T-helper 1 cell treated with Interleukin-12 subunit alpha and Interleukin-12 subunit beta and Interleukin-4 antibody, amounts not matched to agents 30 μg/mL and 1 μg/mL, for 36 hours (primary cell): Measurements from ENCODE around the gene AK9.

ENCODE experiments used
- H3K27ac Mint-ChIP-seq: one replicate; pipeline ENCODE4 v1.8.0; 2021; ENCODE audit warnings: mild to moderate bottlenecking, mixed read lengths
- H3K27me3 Mint-ChIP-seq: one replicate; pipeline ENCODE4 v1.8.0; 2021; ENCODE audit warnings: low read depth, mixed read lengths
- H3K36me3 Mint-ChIP-seq: one replicate; pipeline ENCODE4 v1.8.0; 2021; ENCODE audit warnings: low read depth, mixed read lengths
- H3K4me1 Mint-ChIP-seq: one replicate; pipeline ENCODE4 v1.8.0; 2021; ENCODE audit warnings: low read depth, mixed read lengths
- H3K4me3 Mint-ChIP-seq: one replicate; pipeline ENCODE4 v1.8.0; 2021; ENCODE audit warnings: mild to moderate bottlenecking, moderate library complexity, mixed read lengths
- H3K9me3 Mint-ChIP-seq: one replicate; pipeline ENCODE4 v1.8.0; 2021; ENCODE audit warnings: mixed read lengths

AK9 gene

GRCh38 chr6:109678240-109678639, 12.8 kb downstream of the AK9 start:
- H3K9me3 Mint-ChIP-seq, result peaks cover 20% of the 10 kb centered on the region
- peaks cover 3% of the 10 kb centered on the region for H3K36me3 Mint-ChIP-seq
- H3K4me1 Mint-ChIP-seq, result peaks cover 6% of the 10 kb centered on the region
- H3K27ac Mint-ChIP-seq, result no peak overlapping the region
- H3K27me3 Mint-ChIP-seq, result no peaks in the 10 kb centered on the region
- no peak overlapping the region for H3K4me3 Mint-ChIP-seq

DNA sequence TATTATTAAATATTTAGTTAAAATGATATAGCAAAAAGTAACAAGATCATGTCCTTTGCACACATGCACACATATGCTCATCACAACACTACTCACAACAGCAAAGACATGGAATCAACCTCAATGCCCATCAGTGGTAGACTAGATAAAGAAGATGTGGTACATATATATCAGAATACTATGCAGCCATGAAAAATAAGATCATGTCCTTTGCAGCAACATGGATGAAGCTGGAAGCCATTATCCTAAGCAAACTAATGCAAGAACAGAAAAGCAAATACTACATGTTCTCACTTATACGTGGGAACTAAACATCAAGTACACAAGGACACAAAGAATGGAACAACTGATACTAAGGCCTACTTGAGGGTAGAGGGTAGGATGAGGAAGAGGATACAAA, 14.3 kb downstream of the AK9 start:
- no peak overlapping the region for H3K27ac Mint-ChIP-seq
- no peaks in the 10 kb centered on the region for H3K27me3 Mint-ChIP-seq
- H3K4me1 Mint-ChIP-seq, result peaks cover 4% of the 10 kb centered on the region
- H3K4me3 Mint-ChIP-seq, result no peak overlapping the region
- H3K36me3 Mint-ChIP-seq, result peaks cover 1% of the 10 kb centered on the region
- H3K9me3 Mint-ChIP-seq, result peaks cover 13% of the 10 kb centered on the region

GRCh38 chr6:109672839-109673238, 18.2 kb downstream of the AK9 start:
- Mint-ChIP-seq H3K27ac (no peak overlapping the region), H3K4me1 (peaks cover 2% of the 10 kb centered on the region), H3K27me3 (no peaks in the 10 kb centered on the region), H3K4me3 (no peak overlapping the region), H3K36me3 (no peaks in the 10 kb centered on the region), H3K9me3 (peaks cover 3% of the 10 kb centered on the region)

DNA sequence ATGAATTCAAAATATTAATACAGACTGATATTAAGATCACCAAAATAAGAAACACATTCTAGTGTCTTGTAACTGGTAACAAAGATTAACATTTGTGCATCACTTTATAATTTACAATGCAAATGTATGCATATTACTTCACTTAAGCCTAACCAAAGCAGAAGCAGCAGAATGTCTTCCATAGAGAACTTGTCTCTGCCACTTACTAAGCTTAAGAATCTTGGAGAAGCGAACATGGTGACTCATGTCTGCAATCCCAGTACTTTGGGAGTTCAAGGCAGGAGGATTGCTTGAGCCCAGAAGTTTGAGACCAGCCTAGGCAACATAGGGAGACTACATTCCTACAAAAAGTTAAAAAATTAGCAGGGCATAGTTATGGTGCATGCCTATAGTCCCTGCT, 18.8 kb downstream of the AK9 start:
- Mint-ChIP-seq H3K4me3 (no peak overlapping the region), H3K4me1 (peaks cover 2% of the 10 kb centered on the region), H3K27ac (no peak overlapping the region), H3K27me3 (no peaks in the 10 kb centered on the region), H3K9me3 (peaks cover 3% of the 10 kb centered on the region), H3K36me3 (no peaks in the 10 kb centered on the region)

DNA sequence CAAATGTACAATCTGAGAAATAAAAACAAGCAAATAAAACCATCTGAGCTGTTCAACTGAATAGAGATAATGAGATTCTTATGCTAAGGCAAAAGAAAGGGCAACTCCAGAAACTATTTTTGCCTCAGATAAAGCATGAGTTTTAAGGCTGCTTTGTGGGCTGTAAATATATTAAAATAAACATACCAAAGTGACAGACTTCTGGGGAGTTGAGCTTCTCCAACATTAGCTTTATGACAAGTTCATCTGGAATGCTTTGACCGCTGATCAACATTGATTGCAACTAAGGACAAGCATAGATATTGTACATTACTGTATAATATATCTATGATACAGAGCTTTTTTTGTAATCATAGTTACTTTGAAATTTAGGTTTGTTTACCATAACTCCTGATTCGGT, 19.3 kb downstream of the AK9 start:
- Mint-ChIP-seq H3K9me3 (peaks cover under 1% of the 10 kb centered on the region), H3K36me3 (no peaks in the 10 kb centered on the region), H3K27ac (no peak overlapping the region), H3K4me1 (peaks cover 2% of the 10 kb centered on the region), H3K27me3 (no peaks in the 10 kb centered on the region), H3K4me3 (no peak overlapping the region)

DNA sequence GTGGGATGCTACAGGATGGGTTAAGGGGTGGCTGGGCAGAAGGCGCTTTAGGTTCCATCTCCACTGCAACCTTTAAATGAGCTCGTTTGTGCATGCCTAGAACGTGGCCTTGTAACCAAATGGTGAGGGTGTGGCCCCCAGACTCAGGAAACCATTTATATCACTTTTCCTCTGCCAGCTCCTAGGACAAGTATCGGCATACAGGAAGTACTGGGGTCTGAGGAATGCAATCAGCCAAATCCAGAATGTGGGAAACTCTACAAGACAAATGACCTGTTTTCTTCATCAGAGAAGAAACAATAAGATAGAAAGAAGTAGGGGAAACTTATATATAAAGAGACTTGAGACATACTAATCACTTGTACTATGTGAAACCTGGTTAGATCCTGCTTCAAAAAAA, 21.2 kb downstream of the AK9 start:
- Mint-ChIP-seq H3K4me3 (no peak overlapping the region), H3K4me1 (no peaks in the 10 kb centered on the region), H3K27me3 (no peaks in the 10 kb centered on the region), H3K9me3 (no peaks in the 10 kb centered on the region), H3K27ac (no peak overlapping the region), H3K36me3 (no peaks in the 10 kb centered on the region)

- Mint-ChIP-seq H3K36me3 (no peaks in the 10 kb centered on the region), H3K4me3 (no peak overlapping the region), H3K4me1 (no peaks in the 10 kb centered on the region), H3K27ac (no peak overlapping the region), H3K27me3 (no peaks in the 10 kb centered on the region), H3K9me3 (no peaks in the 10 kb centered on the region)
Measured at GRCh38 chr6:109662192-109662591, 28.8 kb downstream of the AK9 start.

DNA sequence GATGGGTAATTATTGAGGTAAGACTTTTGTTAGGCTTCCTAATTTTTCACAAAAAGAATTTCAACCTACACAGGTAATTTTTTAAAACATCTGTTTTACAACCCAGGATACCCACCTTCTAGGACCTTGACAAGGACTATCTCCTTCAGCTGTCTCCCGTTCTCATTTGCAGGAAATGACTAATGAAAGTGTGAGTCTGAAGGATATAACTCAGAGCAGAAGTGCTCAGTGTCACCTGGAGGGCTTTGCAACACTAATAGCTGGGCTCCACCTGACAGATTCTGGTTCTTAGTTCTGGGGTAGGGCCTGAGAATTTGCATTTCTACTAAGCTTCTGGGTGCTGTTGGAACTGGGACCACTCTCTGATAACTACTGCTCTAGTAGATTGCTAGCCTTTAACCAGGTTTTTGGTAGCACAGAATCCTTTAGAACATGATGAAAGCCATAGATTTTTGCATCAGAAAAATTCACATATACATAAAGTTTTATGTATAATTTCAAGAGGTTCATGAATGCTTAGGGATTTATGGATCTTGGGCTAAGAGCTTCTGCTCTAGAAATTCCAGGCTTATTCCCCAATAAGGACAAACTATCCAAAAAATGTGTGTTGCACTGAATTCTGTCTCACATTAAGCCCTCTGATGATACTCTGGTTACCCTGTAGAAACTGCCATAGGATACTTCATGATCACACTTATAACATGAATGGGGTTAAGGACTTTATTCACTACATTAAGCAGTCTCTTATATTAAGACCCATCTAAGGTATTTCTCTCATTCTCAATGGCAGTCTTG, 30.3 kb downstream of the AK9 start:
- H3K27ac Mint-ChIP-seq, result no peak overlapping the region
- no peaks in the 10 kb centered on the region for H3K9me3 Mint-ChIP-seq
- H3K36me3 Mint-ChIP-seq, result no peaks in the 10 kb centered on the region
- no peaks in the 10 kb centered on the region for H3K4me1 Mint-ChIP-seq
- H3K4me3 Mint-ChIP-seq, result no peak overlapping the region
- H3K27me3 Mint-ChIP-seq, result no peaks in the 10 kb centered on the region

GRCh38 chr6:109655761-109656262, 35.2 kb downstream of the AK9 start:
- H3K27me3 Mint-ChIP-seq, result no peaks in the 10 kb centered on the region
- no peaks in the 10 kb centered on the region for H3K36me3 Mint-ChIP-seq
- H3K27ac Mint-ChIP-seq, result no peak overlapping the region
- H3K9me3 Mint-ChIP-seq, result no peaks in the 10 kb centered on the region
- H3K4me1 Mint-ChIP-seq, result no peaks in the 10 kb centered on the region
- H3K4me3 Mint-ChIP-seq, result no peak overlapping the region

- H3K4me3 Mint-ChIP-seq, result no peak overlapping the region
- H3K9me3 Mint-ChIP-seq, result no peaks in the 10 kb centered on the region
- no peaks in the 10 kb centered on the region for H3K36me3 Mint-ChIP-seq
- H3K27me3 Mint-ChIP-seq, result no peaks in the 10 kb centered on the region
- H3K4me1 Mint-ChIP-seq, result no peaks in the 10 kb centered on the region
- no peak overlapping the region for H3K27ac Mint-ChIP-seq
Measured at GRCh38 chr6:109653264-109653663, 37.7 kb downstream of the AK9 start.

DNA sequence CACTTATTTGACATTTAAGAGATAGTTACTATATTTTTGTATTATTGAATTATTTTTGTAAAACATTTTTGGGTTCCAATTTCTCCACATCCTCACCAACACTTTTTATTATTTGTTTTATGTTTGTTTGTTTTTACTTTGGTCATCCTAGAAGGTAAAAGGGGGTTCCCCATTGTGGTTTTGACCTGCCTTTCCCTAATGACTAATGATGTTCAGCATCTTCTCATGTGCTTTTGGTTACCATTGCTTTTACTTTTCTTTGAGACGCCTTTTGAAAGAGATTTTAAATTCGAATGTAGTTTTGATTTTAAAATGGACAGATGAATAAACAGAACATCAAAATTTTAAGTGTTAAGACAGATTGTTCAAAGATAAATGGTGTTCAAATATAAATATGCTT, 46.9 kb downstream of the AK9 start:
- Mint-ChIP-seq H3K36me3 (no peaks in the 10 kb centered on the region), H3K9me3 (peaks cover 6% of the 10 kb centered on the region), H3K4me1 (no peaks in the 10 kb centered on the region), H3K27ac (no peak overlapping the region), H3K4me3 (no peak overlapping the region), H3K27me3 (no peaks in the 10 kb centered on the region)

DNA sequence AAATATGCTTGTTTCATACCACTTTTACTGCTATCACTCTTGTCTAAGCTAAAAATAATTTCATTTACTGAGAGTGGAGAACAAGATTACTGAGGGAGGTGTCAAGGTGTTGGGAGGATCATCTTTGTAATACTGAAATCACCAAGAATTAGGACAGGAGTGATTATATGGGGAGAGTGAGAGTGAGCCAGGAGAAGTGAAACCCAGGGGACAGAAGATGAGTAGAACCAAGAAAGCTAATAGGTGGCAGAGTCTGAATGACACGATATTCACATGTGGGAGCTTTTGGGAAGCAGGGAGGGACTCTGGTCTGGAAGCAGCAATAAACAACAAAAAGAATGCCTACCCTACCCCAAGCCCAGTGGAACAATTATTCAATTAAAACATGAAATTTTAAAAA, 58.6 kb downstream of the AK9 start:
- Mint-ChIP-seq H3K9me3 (no peaks in the 10 kb centered on the region), H3K36me3 (no peaks in the 10 kb centered on the region), H3K27ac (no peak overlapping the region), H3K4me1 (no peaks in the 10 kb centered on the region), H3K4me3 (no peak overlapping the region), H3K27me3 (peaks cover 5% of the 10 kb centered on the region)

- Mint-ChIP-seq H3K36me3 (no peaks in the 10 kb centered on the region), H3K9me3 (no peaks in the 10 kb centered on the region), H3K27me3 (peaks cover 3% of the 10 kb centered on the region), H3K27ac (no peak overlapping the region), H3K4me1 (no peaks in the 10 kb centered on the region), H3K4me3 (no peak overlapping the region)
Measured at GRCh38 chr6:109631403-109631802, 59.6 kb downstream of the AK9 start.

DNA sequence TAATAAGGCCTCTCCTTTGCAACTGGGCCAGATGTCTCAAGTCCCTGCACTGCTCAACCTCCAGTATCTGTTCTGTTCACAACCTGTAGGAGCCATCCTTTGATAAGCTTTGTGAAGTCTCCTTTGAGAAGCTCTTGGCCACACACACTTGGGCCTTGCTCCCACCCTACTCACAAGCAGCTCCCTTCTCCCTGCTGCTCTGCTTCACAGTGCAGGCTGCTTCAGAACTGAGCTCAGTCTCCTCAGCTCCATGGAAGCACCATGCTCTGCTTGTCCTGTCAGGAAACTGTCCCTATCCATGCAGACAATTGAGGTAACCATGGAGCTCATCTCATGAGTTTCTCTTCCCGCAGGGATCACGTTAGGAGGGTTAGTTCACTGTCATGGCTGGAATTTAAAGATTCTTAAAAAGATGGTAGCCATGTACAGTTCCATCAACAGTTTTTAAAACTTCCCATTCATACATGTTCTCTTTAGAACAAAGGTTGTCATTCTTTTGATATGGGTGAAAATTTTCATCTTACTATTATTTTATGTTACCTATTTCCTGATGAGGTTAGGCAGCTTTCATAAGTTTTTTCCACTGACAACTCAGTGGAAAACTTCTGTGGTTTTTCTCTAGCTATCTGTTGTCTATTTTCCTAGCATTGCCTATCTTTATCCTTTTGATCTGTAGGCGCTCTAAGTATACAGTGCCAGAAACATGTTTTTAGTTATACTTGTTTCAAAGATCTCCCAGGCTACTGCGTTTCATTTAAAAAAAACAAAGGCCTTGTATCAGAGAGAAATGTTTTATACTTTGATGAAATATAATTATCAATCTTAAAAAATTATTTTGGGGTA, 62.6 kb downstream of the AK9 start:
- Mint-ChIP-seq H3K36me3 (no peaks in the 10 kb centered on the region), H3K4me3 (no peak overlapping the region), H3K9me3 (peaks cover 5% of the 10 kb centered on the region), H3K27ac (no peak overlapping the region), H3K27me3 (no peaks in the 10 kb centered on the region), H3K4me1 (no peaks in the 10 kb centered on the region)

DNA sequence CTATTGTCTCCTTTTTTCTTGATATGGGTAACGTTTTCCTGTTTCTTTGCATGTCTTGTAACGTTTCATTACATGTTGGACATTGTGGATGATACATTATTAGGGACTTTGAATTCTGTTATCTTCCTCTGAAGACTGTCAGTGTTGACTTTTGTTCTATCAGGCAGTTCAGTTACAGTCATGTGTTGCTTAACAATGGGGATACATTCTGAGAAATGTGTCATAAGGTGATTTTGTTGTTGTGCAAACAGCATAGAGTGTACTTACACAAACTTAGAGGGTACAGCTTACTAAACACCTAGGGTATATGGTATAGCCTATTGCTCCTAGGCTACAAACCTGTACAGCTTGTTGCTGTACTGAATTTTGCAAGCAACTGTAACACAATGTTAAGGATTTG, 64.7 kb downstream of the AK9 start:
- Mint-ChIP-seq H3K4me3 (no peak overlapping the region), H3K9me3 (peaks cover 5% of the 10 kb centered on the region), H3K36me3 (no peaks in the 10 kb centered on the region), H3K27me3 (no peaks in the 10 kb centered on the region), H3K4me1 (no peaks in the 10 kb centered on the region), H3K27ac (no peak overlapping the region)
